Measurements from ENCODE around the gene LRRC3C.
"Not testable (repeated sequence)": the region's sequence is repeated elsewhere in the genome, so short reads cannot be mapped to it uniquely, and the experiment has no call there.

Gene LRRC3C

GRCh38 chr17:39927101-39927928 is at the start of gene LRRC3C, which contains the start of gene ORMDL3:
LRRC3C (plus strand) TSS chr17:39927732; CDS start chr17:39941524, 13,792 bp downstream.
ORMDL3 (minus strand) TSS chr17:39927601; CDS start chr17:39924203, 3,398 bp downstream.
- DNase-seq (ENCODE audit: low read depth in 2 of 3, low spot score in 1 of 3): peak; percentile 87 to 91 (median 89)

- not testable (repeated sequence) for DNase-seq (ENCODE audit: low read depth in 2 of 3, low spot score in 1 of 3)
Observed at GRCh38 chr17:39886102-39886501, 41.4 kb upstream of the LRRC3C start.

GRCh38 chr17:39887078-39887477 is 40.5 kb upstream of the LRRC3C start:
- DNase-seq (ENCODE audit: low read depth in 2 of 3, low spot score in 1 of 3): no peak

- no peak for DNase-seq (ENCODE audit: low read depth in 2 of 3, low spot score in 1 of 3)
Observed at GRCh38 chr17:39889200-39889599, 38.3 kb upstream of the LRRC3C start.

GRCh38 chr17:39894681-39895376 is 32.7 kb upstream of the LRRC3C start:
- DNase-seq (ENCODE audit: low read depth in 2 of 3, low spot score in 1 of 3): no peak

- no peak for DNase-seq (ENCODE audit: low read depth in 2 of 3, low spot score in 1 of 3)
Observed at GRCh38 chr17:39898088-39898487, 29.4 kb upstream of the LRRC3C start.

- DNase-seq (ENCODE audit: low read depth in 2 of 3, low spot score in 1 of 3): no peak
Observed at GRCh38 chr17:39899215-39899614, 28.3 kb upstream of the LRRC3C start.

- not testable (repeated sequence) for DNase-seq (ENCODE audit: low read depth in 2 of 3, low spot score in 1 of 3)
Observed at GRCh38 chr17:39902027-39902426, 25.5 kb upstream of the LRRC3C start.

- DNase-seq (ENCODE audit: low read depth in 2 of 3, low spot score in 1 of 3): no peak
Observed at GRCh38 chr17:39903158-39903884, 24.2 kb upstream of the LRRC3C start.

- no peak for DNase-seq (ENCODE audit: low read depth in 2 of 3, low spot score in 1 of 3)
Observed at GRCh38 chr17:39904990-39905288, 22.6 kb upstream of the LRRC3C start.

GRCh38 chr17:39908789-39909352 is 18.7 kb upstream of the LRRC3C start:
- no peak for DNase-seq (ENCODE audit: low read depth in 2 of 3, low spot score in 1 of 3)

GRCh38 chr17:39913989-39914388 is 13.5 kb upstream of the LRRC3C start:
- no peak for DNase-seq (ENCODE audit: low read depth in 2 of 3, low spot score in 1 of 3)

- no peak for DNase-seq (ENCODE audit: low read depth in 2 of 3, low spot score in 1 of 3)
Observed at GRCh38 chr17:39915559-39915958, 12.0 kb upstream of the LRRC3C start.

GRCh38 chr17:39916918-39917317 is 10.6 kb upstream of the LRRC3C start:
- no peak for DNase-seq (ENCODE audit: low read depth in 2 of 3, low spot score in 1 of 3)

- no peak for DNase-seq (ENCODE audit: low read depth in 2 of 3, low spot score in 1 of 3)
Observed at GRCh38 chr17:39919087-39919683, 8.3 kb upstream of the LRRC3C start.

GRCh38 chr17:39920218-39921210 is 7.0 kb upstream of the LRRC3C start:
- DNase-seq (ENCODE audit: low read depth in 2 of 3, low spot score in 1 of 3): peak in 2 of 3 donors; percentile 47 to 50

- no peak for DNase-seq (ENCODE audit: low read depth in 2 of 3, low spot score in 1 of 3)
Observed at GRCh38 chr17:39921323-39921722, 6.2 kb upstream of the LRRC3C start.

- no peak for DNase-seq (ENCODE audit: low read depth in 2 of 3, low spot score in 1 of 3)
Observed at GRCh38 chr17:39922006-39922405, 5.5 kb upstream of the LRRC3C start.

GRCh38 chr17:39923230-39923629 is 4.3 kb upstream of the LRRC3C start:
- DNase-seq (ENCODE audit: low read depth in 2 of 3, low spot score in 1 of 3): no peak

Data from stimulated activated CD4-positive, alpha-beta T cell treated with anti-CD3 and anti-CD28 coated beads, Interleukin-12 subunit alpha, Interleukin-12 subunit beta, amount 100 ng/mL, for 48 hours (primary cell).